ENCODE results near the gene ARHGAP26.
"Not testable (repeated sequence)": the region's sequence is repeated elsewhere in the genome, so short reads cannot be mapped to it uniquely, and the experiment has no call there.

Gene ARHGAP26

DNA sequence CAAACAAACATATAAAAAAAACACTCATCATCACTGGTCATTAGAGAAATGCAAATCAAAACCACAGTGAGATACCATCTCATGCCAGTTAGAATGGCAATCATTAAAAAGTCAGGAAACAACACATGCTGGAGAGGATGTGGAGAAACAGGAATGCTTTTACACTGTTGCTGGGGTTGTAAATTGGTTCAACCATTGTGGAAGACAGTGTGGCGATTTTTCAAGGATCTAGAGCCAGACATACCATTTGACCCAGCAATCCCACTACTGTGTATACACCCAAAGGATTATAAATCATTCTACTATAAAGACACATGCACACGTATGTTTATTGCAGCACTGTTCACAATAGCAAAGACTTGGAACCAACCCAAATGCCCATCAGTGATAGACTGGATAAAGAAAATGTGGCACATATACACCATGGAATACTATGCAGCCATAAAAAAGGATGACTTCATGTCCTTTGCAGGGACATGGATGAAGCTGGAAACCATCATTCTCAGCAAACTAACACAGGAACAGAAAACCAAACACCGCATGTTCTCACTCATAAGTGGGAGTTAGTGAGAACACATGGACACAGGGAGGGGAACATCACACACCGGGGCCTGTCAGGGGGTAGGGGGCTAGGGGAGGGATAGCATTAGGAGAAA lies 433.3 kb downstream of the ARHGAP26 start:
- DNase-seq: not testable (repeated sequence)

- DNase-seq: no peak
These were observed 434.5 kb downstream of the ARHGAP26 start for GRCh38 chr5:143204474-143205246.

DNA sequence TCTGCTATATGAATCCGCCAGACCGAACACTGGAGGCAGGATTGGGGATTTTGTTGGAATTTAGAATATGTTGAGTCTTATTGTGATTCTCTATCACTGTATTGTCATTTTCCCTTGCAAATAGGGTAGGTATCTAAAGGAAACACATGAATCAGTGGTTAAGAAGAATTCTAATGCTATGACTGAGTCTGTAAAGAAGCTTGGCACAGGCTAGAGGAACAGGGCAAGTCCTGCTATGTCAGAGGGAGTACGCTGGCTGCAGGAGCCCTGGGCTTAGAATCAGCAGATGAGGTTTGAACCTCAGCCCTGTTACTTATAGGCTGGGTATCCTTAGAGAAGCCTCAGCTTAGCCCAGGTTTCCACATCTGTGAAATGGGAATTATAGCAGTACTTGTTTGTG lies 435.2 kb downstream of the ARHGAP26 start:
- DNase-seq: no peak

DNA sequence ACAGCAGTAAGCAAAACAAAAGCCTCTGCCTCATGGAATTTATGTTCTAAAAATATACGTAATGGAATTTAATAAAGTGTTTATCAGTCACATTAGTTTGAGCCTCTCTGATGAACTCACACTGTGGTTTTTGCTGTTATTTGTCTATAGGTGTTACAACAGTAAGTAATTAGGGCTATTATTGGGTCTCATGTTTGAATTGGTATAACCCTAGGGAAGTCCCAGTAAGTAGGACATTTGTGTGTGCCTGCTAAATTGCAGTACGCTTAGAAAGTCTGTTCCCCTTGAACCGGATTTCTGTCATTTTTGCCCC lies 435.7 kb downstream of the ARHGAP26 start:
- no peak for DNase-seq

- no peak for DNase-seq
These were observed 436.2 kb downstream of the ARHGAP26 start for GRCh38 chr5:143206196-143207053.

DNA sequence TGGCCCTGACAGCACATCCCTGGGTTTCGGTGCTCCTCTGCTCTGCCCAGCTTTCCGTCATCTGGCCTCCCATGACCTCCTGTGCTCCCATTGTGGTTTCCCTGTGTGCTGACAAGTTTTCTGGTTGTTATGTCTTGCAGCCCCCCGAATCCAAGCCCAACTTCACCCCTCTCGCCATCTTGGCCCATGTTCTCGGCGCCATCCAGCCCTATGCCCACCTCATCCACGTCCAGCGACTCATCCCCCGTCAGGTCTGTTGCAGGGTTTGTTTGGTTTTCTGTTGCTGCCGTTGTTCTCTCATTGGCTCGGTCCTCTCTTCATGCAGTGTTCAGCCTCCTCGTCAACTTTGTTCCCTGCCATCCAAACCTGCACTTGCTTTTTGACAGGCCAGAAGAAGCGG lies 436.9 kb downstream of the ARHGAP26 start:
- no peak for DNase-seq

GRCh38 chr5:143207563-143208364 lies 437.6 kb downstream of the ARHGAP26 start:
- DNase-seq: no peak

- DNase-seq: no peak
These were observed 438.1 kb downstream of the ARHGAP26 start for GRCh38 chr5:143208365-143208641.

DNA sequence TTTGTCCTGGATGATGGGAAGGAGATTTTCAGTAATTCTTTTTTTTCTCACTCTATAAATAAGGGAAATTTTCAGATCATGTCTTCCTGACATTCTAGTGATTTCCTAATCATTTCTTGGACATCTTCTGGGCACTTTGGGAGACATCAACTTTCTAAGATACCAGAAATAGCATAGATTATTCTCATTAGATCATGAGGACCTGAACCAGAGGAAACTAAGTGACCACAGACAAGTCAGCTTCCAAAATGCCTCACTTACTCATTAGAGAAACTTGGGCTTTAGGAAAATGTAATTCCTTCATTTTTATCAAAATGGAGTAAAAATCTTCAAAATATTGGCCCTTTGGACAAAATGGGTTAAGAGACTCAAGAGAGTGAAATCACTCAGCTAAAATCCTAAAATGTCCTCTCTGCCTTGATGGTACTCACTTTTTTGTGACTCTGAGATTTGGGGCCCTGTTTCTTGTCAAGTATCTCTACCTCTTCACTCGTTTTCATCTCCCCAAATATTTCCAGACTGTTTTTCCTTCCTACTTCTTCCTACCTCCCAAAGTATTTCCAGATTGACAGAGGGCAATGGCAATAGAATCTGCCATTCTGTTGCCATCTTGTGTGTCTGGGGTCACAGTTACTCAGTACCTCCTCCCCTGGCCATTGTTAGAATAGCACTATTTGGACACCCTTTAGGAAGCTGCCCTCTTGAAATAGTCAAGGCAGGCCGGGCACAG lies 438.8 kb downstream of the ARHGAP26 start:
- no peak for DNase-seq

GRCh38 chr5:143209881-143210395 lies 439.8 kb downstream of the ARHGAP26 start:
- DNase-seq: no peak

DNA sequence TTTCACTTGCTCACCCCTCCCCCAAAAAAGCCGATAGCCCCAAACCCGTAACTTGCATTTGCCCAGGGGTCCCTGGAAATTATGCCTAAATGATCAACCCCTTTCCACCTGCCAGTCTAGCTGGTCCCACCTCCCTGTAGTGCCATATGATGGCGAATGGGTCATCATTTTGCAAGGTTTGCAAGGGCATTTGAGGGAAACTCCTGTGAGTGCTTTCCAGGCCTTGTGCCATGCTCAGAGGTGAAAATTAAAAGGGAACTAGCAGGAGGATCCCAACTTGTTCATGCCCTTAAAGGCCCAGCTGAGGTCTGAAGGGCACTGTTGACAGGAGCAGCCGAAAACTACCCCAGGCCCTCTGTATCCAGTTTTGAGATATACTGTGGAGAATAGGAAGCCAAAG lies 440.4 kb downstream of the ARHGAP26 start:
- no peak for DNase-seq

DNA sequence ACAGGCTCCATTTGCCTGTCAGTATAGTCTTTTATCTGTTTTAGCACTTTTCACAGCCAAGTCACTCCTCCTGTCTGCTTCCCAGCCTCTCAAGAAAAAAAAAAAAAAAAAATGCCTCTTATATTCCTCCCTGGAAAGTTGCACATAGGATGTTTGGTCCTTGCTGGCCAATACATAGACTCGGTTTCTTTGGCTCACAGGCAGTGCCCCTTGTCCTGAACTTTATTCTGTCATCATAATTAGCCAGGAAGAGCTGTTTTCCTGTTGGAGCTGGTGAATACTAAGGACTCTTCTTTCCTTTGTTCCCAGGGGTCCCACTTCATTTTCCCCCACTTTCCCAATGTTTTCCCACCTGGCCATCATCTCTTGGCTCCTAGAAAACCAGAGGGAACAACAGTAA lies 442.1 kb downstream of the ARHGAP26 start:
- no peak for DNase-seq

- no peak for DNase-seq
These were observed 443.2 kb downstream of the ARHGAP26 start for GRCh38 chr5:143213231-143213850.

- DNase-seq: no peak
These were observed 443.7 kb downstream of the ARHGAP26 start for GRCh38 chr5:143213851-143214363.

GRCh38 chr5:143214458-143214857 lies 444.3 kb downstream of the ARHGAP26 start:
- DNase-seq: no peak

DNA sequence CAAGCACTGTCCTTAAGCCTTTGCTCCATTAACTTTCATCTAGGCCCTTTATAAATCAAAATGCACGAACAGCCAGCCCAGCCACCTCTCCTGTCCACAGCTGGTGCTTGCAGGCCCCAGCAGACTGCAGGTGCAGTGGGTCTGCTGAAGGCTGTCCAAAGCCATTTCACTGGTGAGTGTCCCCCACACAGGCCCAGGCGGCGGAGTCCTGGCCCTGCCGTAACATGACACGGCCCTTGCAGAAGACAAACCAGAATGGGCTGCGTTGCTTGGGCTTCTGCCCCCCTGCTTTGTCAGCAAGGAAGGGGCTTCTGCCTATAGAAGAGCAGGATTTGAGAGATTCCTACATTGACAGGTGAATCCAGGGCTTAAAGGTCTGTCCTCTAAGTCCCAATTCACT lies 444.7 kb downstream of the ARHGAP26 start:
- no peak for DNase-seq

DNA sequence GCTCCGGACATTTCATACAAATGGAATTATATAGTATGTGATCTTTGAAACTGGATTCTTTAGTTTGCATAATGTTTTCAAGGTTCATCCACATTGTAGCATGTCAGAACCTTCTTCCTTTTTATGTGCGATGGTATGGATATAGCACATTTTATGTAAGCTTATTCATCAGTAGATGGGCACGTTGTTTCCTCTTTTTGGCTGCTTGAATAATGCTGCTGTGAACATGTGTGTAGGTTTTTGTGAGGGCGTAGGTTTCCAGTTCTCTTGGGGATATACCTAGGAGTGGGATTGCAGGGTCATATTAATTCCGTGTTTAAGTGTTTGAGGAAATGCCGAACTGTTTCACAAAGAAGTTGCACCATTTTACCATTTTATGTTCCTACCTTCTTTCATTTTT lies 445.5 kb downstream of the ARHGAP26 start:
- DNase-seq: no peak

DNA sequence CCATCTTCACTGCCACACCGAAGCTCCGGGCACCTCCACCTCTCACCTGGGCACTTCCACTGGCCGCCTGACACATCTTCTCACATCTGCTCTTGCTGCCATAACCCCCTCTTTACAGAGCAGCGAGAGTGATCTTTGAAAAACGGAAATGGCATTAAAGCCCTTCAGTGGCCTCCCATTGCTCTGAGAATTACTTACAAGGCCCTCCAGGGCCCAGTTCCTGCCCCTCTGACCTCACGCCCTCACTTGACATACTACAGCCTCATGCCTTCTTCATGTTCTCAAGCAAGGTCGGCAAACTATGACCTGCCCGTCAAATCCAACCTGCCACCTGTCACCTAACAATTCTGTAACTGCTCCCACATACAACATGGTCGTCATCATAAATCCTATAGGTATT lies 446.0 kb downstream of the ARHGAP26 start:
- DNase-seq: no peak

GRCh38 chr5:143217065-143217803 lies 447.1 kb downstream of the ARHGAP26 start:
- no peak for DNase-seq

GRCh38 chr5:143217804-143218160 lies 447.6 kb downstream of the ARHGAP26 start:
- DNase-seq: no peak

All from NCI-H1694 (cell line).